ENCODE data around the gene NT5C2. TPM values are rescaled to one million over a fixed set of nuclear protein-coding genes. Genes with fewer than 3 reads are reported as not detected.
"Not testable (repeated sequence)": the region's sequence is repeated elsewhere in the genome, so short reads cannot be mapped to it uniquely, and the experiment has no call there.

NT5C2 gene
- polyA plus RNA-seq, 3 donors: 16.5 to 60.6 (median 36.3) TPM

GRCh38 chr10:103078676-103079075, 114.4 kb downstream of the NT5C2 start:
- H3K27ac ChIP-seq (ENCODE audit: low read depth, low read length): no peak overlapping the region
- WGBS, 3 donors: 90 to 95% (median 94%) methylated on average over 14 of the region's 14 CpGs

- H3K27ac ChIP-seq (ENCODE audit: low read depth, low read length): no peak overlapping the region
- 77 to 90% (median 87%) methylated on average over 3 of the region's 3 CpGs for WGBS, 3 donors
Observed at GRCh38 chr10:103078309-103078615, 114.8 kb downstream of the NT5C2 start.

GRCh38 chr10:103077491-103078308, 115.4 kb downstream of the NT5C2 start:
- WGBS, 3 donors: 65 to 86% (median 78%) methylated on average over 16 of the region's 16 CpGs

GRCh38 chr10:103077020-103077419, 116.1 kb downstream of the NT5C2 start:
- 95 to 97% (median 97%) methylated on average over 21 of the region's 21 CpGs for WGBS, 3 donors
- no peak overlapping the region for H3K27ac ChIP-seq (ENCODE audit: low read depth, low read length)

More at GRCh38 chr10:103077491-103078308, 115.4 kb downstream of the NT5C2 start:
- H3K27ac ChIP-seq (ENCODE audit: low read depth, low read length): no peak overlapping the region

- WGBS, 3 donors: 97 to 98% (median 97%) methylated on average over 8 of the region's 8 CpGs
Observed at GRCh38 chr10:103072891-103073290, 120.2 kb downstream of the NT5C2 start.

GRCh38 chr10:103072276-103072675, 120.8 kb downstream of the NT5C2 start:
- no peak overlapping the region for H3K27ac ChIP-seq (ENCODE audit: low read depth, low read length)
- WGBS, 3 donors: 91 to 96% (median 95%) methylated on average over 22 of the region's 22 CpGs

More at GRCh38 chr10:103072891-103073290, 120.2 kb downstream of the NT5C2 start:
- H3K27ac ChIP-seq (ENCODE audit: low read depth, low read length): no peak overlapping the region

GRCh38 chr10:103069453-103070331, 123.4 kb downstream of the NT5C2 start:
- WGBS, 3 donors: 37 to 41% (median 40%) methylated on average over 16 of the region's 16 CpGs

GRCh38 chr10:103067956-103068355, 125.1 kb downstream of the NT5C2 start:
- no peak overlapping the region for H3K27ac ChIP-seq (ENCODE audit: low read depth, low read length)
- 85 to 91% (median 90%) methylated on average over 6 of the region's 6 CpGs for WGBS, 3 donors

More at GRCh38 chr10:103069453-103070331, 123.4 kb downstream of the NT5C2 start:
- H3K27ac ChIP-seq (ENCODE audit: low read depth, low read length): no peak overlapping the region

GRCh38 chr10:103067484-103067883, 125.6 kb downstream of the NT5C2 start:
- no peak overlapping the region for H3K27ac ChIP-seq (ENCODE audit: low read depth, low read length)
- WGBS, 3 donors: 94 to 96% (median 96%) methylated on average over 2 of the region's 2 CpGs

- not testable (repeated sequence) for H3K27ac ChIP-seq (ENCODE audit: low read depth, low read length)
- WGBS, 3 donors: 85 to 96% (median 93%) methylated on average over 4 of the region's 4 CpGs
Observed at GRCh38 chr10:103067099-103067477, 126.0 kb downstream of the NT5C2 start.

- 91 to 93% (median 92%) methylated on average over 16 of the region's 16 CpGs for WGBS, 3 donors
Observed at GRCh38 chr10:103066141-103067098, 126.7 kb downstream of the NT5C2 start.

GRCh38 chr10:103064956-103065355, 128.1 kb downstream of the NT5C2 start:
- 90 to 93% (median 92%) methylated on average over 4 of the region's 4 CpGs for WGBS, 3 donors
- H3K27ac ChIP-seq (ENCODE audit: low read depth, low read length): no peak overlapping the region

More at GRCh38 chr10:103066141-103067098, 126.7 kb downstream of the NT5C2 start:
- H3K27ac ChIP-seq (ENCODE audit: low read depth, low read length): no peak overlapping the region

- WGBS, 3 donors: 85 to 88% (median 85%) methylated on average over 15 of the region's 15 CpGs
- H3K27ac ChIP-seq (ENCODE audit: low read depth, low read length): no peak overlapping the region
Observed at GRCh38 chr10:103062854-103063590, 130.1 kb downstream of the NT5C2 start.

GRCh38 chr10:103060575-103060974, 132.5 kb downstream of the NT5C2 start:
- WGBS, 3 donors: 77 to 91% (median 77%) methylated on average over 2 of the region's 2 CpGs
- H3K27ac ChIP-seq (ENCODE audit: low read depth, low read length): no peak overlapping the region

- WGBS, 3 donors: 82 to 92% (median 88%) methylated on average over 3 of the region's 3 CpGs
- H3K27ac ChIP-seq (ENCODE audit: low read depth, low read length): no peak overlapping the region
Observed at GRCh38 chr10:103058034-103058433, 135.0 kb downstream of the NT5C2 start.

GRCh38 chr10:103055105-103055504, 138.0 kb downstream of the NT5C2 start:
- no peak overlapping the region for H3K27ac ChIP-seq (ENCODE audit: low read depth, low read length)
- 71 to 78% (median 73%) methylated on average over 4 of the region's 4 CpGs for WGBS, 3 donors

GRCh38 chr10:103054621-103055020, 138.5 kb downstream of the NT5C2 start:
- no peak overlapping the region for H3K27ac ChIP-seq (ENCODE audit: low read depth, low read length)
- WGBS, 3 donors: 77 to 86% (median 86%) methylated on average over 3 of the region's 3 CpGs

All from adipose tissue (tissue), 3 donors.